RWPE2 (cell line): ENCODE data around the gene EEF1AKMT3.
"Not testable (repeated sequence)": the region's sequence is repeated elsewhere in the genome, so short reads cannot be mapped to it uniquely, and the experiment has no call there.

Experiments used
- ATAC-seq: fragments of 200-7000 bp; cut with Tn5 transposase; 3 replicates; pipeline ENCODE4 v1.9.1; 2021; ENCODE audit warnings: low read depth
- DNase-seq: peaks from one replicate; pipeline ENCODE4 v3.0.0-alpha.2; 2020; ENCODE audit warnings: low spot score
- H3K27ac ChIP-seq: fragments of 450-650 bp; 2 replicates; pipeline ENCODE4 v1.5.1; 2017; ENCODE audit warnings: mild to moderate bottlenecking; ENCODE audit not compliant: poor library complexity, severe bottlenecking
- H3K27me3 ChIP-seq: fragments of 250-450 bp; sonication (Bioruptor Pico); 2 replicates; pipeline ENCODE4 v1.5.1; 2021; ENCODE audit warnings: mild to moderate bottlenecking, moderate library complexity; ENCODE audit not compliant: insufficient read depth, poor library complexity, severe bottlenecking
- H3K36me3 ChIP-seq: fragments of 250-450 bp; sonication (Bioruptor Pico); 2 replicates; pipeline ENCODE4 v1.5.1; 2020; ENCODE audit warnings: low read depth, mild to moderate bottlenecking, moderate library complexity
- H3K4me1 ChIP-seq: fragments of 250-450 bp; sonication (Bioruptor Pico); 2 replicates; pipeline ENCODE4 v1.5.1; 2021; ENCODE audit warnings: mild to moderate bottlenecking, moderate library complexity; ENCODE audit not compliant: insufficient read depth, poor library complexity, severe bottlenecking
- H3K4me3 ChIP-seq: fragments of 250-450 bp; sonication (Bioruptor Pico); 2 replicates; pipeline ENCODE4 v1.5.1; 2021; ENCODE audit warnings: mild to moderate bottlenecking, moderate library complexity; ENCODE audit not compliant: severe bottlenecking
- H3K9me3 ChIP-seq: fragments of 250-450 bp; sonication (Bioruptor Pico); 2 replicates; pipeline ENCODE4 v1.5.1; 2021; ENCODE audit warnings: mild to moderate bottlenecking, moderate library complexity; ENCODE audit not compliant: severe bottlenecking
- CTCF ChIP-seq: fragments of 450-650 bp; IDR thresholded peaks from one replicate; pipeline ENCODE4 v1.5.1; 2017; ENCODE audit warnings: mild to moderate bottlenecking, moderate library complexity; ENCODE audit not compliant: poor library complexity, severe bottlenecking

The EEF1AKMT3 gene

GRCh38 chr12:57816001-57816854, 43.8 kb downstream of the EEF1AKMT3 start:
- DNase-seq: no peak
- Histone ChIP-seq H3K27ac (no peak overlapping the region), H3K36me3 (no peaks in the 10 kb centered on the region), H3K4me3 (no peak overlapping the region), H3K9me3 (no peaks in the 10 kb centered on the region), H3K27me3 (no peaks in the 10 kb centered on the region), H3K4me1 (no peaks in the 10 kb centered on the region)
- ATAC-seq: no peak
- TF ChIP-seq CTCF: no peak

- no peaks in the 10 kb centered on the region for H3K36me3 ChIP-seq
- H3K27ac ChIP-seq: no peak overlapping the region
- no peaks in the 10 kb centered on the region for H3K4me1 ChIP-seq
- no peaks in the 10 kb centered on the region for H3K27me3 ChIP-seq
- no peak for DNase-seq
- no peak overlapping the region for H3K4me3 ChIP-seq
- no peaks in the 10 kb centered on the region for H3K9me3 ChIP-seq
- no peak for TF ChIP-seq CTCF
- no peak for ATAC-seq
These were observed 44.4 kb downstream of the EEF1AKMT3 start for GRCh38 chr12:57816855-57817151.

DNA sequence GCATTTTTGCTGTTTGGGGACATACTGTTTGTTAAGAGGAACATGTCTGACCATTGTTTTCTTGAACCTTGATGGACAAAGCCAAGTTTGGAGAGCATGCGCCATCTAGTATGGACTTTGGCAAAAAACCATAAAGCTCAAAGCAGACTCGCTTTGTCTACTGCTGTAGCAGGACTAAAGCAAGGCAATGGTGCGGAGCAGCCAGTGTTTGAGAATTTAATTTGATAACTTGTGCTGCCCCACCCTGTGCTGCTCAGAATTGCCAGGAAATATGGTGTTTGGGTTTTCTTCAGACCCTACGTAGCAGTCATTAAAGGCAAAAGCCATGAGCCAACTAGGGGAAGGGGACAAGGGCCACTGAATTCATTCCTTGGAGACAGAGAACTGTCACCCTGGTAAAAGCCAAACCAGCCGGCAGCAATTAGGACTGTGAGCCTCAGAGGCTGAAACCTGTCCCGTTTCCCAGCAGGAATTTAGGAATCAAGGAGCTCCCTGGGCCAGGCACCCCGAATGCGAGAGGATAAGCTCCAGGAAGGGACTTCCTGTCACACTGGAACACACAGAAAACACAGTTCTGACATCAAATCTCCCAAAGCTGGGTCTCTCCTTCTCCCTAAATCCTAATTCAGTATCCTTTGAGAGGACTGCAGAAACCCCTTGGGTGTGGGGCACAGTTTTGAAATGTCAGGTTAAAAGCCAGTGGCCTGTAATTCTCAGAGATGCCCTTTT, 45.0 kb downstream of the EEF1AKMT3 start:
- no peak for TF ChIP-seq CTCF
- DNase-seq: no peak
- Histone ChIP-seq H3K27me3 (no peaks in the 10 kb centered on the region), H3K9me3 (no peaks in the 10 kb centered on the region), H3K27ac (no peak overlapping the region), H3K4me1 (no peaks in the 10 kb centered on the region), H3K4me3 (no peak overlapping the region), H3K36me3 (peaks cover 3% of the 10 kb centered on the region)
- no peak for ATAC-seq

DNA sequence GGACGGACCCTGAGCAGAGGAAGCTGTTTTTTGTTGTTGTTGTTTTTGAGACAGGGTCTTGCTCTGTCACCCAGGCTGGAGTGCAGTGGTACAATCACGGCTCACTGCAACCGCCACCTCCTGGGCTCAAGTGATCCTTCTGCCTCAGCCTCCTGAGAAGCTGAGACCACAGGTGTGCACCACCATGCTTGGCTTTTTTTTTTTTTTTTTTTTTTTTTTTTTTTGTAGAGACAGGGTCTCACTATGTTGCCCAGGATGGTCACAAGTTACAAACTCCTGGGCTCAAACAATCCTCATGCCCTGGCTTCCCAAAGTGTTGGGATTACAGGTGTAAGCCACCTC, 45.5 kb downstream of the EEF1AKMT3 start:
- not testable (repeated sequence) for ATAC-seq, H3K27me3 ChIP-seq, H3K27ac ChIP-seq, H3K4me1 ChIP-seq, DNase-seq, H3K9me3 ChIP-seq, H3K4me3 ChIP-seq, H3K36me3 ChIP-seq

DNA sequence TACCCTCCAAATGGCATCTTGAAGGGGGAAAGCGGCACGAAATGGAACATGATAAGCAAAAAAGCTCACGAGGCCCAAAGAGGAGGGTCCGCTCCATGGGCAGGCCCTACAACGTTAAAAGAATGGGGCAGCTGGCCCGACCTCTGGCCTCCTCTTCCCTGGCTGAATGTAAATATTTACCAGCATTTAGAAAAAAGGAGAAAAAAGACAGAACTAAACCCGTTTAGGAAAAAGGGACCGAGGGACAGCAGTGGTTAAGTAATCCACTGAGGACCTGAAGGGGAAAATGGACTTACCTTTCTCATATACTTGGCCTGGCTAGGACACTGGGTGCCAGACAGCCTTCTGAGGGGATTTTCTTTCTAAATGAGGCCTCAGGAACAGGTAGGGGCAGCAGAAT, 47.7 kb downstream of the EEF1AKMT3 start:
- ATAC-seq, H3K4me3 ChIP-seq, H3K27me3 ChIP-seq, H3K9me3 ChIP-seq, H3K4me1 ChIP-seq, H3K27ac ChIP-seq, DNase-seq: not testable (repeated sequence)
- peaks cover 25% of the 10 kb centered on the region for H3K36me3 ChIP-seq

- DNase-seq, H3K4me3 ChIP-seq, H3K4me1 ChIP-seq, ATAC-seq, H3K27me3 ChIP-seq, H3K9me3 ChIP-seq, H3K27ac ChIP-seq: not testable (repeated sequence)
- peaks cover 34% of the 10 kb centered on the region for H3K36me3 ChIP-seq
These were observed 48.6 kb downstream of the EEF1AKMT3 start for GRCh38 chr12:57821015-57821414.
